Activated gamma-delta T cell treated with Interleukin-2 at 50 U/mL for 16 hours (primary cell): Measurements from ENCODE around the gene PTN.

ENCODE experiments used
- DNase-seq: peaks from one replicate; pipeline ENCODE4 v3.0.0-alpha.2; 2020

PTN gene, protein sequence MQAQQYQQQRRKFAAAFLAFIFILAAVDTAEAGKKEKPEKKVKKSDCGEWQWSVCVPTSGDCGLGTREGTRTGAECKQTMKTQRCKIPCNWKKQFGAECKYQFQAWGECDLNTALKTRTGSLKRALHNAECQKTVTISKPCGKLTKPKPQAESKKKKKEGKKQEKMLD

GRCh38 chr7:137343281-137343841, at the start of gene PTN:
TSS of gene PTN (minus strand) at chr7:137343733. CDS start at chr7:137254973, 88,760 bp downstream.
- DNase-seq: no peak

DNA sequence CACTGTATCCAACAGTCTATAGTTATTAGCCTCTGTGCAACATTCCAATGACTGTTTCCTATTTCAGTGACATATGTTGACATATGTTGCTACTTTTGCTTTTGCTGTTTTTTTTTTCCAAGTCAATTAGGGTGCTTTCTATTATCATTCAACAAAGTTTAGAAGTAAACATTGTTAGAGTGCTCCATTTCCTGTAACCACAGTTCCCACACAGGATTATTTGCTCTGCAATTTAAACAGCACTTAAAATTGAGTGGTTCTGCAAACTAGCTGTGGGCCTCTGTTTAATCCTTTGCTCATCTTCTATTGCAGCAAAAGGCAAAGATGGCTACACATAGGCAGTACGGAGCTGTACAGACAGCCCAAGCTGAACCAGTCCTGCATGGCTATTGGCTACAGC, 46.5 kb upstream of the PTN start:
- no peak for DNase-seq

GRCh38 chr7:137388916-137389315, 45.4 kb upstream of the PTN start:
- DNase-seq: no peak

DNA sequence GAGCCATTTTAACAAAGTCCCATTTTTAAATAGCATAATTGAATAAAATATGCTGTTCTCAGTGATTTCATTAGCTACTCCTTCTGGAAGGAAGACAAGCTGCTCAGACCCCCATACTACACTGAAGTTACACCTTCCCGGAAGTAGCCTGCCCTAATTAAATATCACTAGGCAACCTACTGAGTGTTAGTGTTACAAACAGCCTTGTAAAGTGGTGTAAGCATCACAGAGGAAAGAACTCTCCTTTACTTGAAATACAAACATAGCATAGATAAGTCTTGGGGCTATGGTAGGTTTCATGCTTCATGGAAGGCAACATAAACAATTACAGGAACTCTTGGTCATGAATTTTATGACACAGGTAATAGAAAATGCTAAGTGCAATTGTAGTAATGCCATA, 43.4 kb upstream of the PTN start:
- no peak for DNase-seq

DNA sequence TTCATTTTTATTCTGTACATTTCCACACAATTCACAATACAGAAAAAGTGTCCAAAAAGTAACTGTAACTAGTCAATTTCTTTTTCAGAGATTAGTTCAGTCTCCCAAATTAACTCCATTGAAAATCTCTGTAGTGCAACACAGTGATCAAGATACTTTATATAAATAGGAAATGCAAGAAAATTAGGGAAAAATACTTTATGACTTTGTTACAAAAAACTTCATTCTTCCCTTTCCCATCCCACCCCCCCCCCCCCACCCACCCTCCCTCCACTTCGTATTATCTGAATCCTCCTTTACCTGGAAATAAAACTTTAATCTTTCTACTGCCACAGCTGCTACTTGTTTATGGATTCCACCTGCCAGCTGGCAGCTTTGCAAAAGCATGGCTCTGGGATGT, 37.5 kb upstream of the PTN start:
- DNase-seq: no peak

DNA sequence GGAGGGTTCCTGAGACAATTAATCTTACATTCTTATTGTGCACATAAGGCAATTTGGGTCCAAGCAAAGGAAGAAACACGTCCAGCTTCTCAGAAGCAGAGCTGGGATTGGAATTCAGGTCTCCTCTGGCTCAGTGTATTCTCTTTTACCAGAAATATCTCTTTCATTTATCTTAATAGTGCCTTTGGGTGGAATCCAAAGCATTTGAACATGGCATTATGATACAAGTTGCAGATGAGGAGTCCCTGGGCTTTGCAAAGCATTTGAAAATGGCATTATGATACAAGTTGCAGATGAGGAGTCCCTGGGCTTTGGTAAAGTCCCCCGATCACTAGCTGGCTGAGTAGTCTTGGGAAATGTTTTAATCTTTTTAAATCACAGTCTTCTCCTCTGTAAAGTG, 30.0 kb upstream of the PTN start:
- DNase-seq: no peak

GRCh38 chr7:137371616-137372015, 28.1 kb upstream of the PTN start:
- DNase-seq: no peak

DNA sequence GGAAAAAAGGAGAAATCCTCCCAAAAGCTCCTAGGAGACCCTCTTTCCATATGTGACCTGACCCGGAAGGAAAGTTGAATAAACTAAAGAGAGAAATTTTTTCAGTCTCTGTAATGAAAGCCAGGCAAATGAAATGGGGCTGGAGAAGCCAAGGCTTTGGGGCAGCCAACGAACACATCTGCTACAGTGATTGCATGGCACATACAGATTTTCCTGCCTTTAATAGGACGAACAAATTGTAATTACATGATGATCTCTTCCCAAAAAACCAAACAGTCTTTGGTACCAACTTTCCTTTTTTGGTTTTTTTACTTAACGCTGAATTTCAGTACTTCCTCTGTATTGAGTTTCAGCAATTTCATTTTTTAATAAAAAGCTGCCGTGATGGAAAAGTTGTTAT, 23.5 kb upstream of the PTN start:
- DNase-seq: no peak

DNA sequence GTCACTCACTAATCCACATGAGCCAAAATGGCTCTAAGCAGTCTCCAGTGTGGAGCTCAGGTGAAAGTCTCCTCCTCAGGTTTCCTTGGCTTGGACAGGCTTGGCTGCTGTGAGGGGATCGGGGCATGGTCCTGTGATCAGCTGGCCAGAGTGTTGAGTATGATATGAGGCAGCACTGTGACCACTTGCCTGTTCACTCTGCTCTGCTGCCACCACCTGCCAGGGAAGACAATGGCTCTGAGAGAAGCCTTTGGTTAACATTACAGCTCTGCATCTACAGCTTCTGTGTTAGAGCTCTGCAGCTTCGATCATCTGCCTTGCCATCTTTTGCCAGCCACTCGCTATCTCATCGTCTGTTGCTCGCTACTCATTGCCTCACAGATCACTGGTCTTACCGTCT, 20.1 kb upstream of the PTN start:
- no peak for DNase-seq

DNA sequence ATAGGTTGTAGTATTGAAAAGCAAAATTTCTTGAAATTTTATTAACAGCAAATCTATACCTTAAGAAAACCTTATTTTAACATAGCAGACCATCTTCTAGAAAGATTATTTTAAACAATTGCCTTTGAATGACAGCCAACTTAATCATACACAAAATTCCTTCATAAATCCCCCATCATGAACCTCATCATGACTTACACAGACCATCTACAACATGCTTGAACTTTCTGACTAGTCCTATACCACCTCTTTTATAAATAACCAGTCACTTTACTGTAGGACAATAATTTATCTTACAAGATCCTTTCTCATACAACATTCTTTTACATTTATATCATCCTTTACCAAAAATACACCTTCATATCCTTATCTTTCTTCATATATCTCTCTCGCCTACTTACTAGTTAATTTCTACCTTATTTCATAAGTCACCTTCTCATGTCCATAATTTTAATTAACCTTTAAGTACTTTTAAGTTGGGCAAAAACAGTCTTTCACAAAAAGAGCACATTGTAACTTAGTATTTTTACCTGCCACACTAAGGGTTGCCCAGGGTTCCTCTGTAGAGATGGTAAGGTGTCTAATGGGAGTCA, 16.6 kb upstream of the PTN start:
- no peak for DNase-seq

DNA sequence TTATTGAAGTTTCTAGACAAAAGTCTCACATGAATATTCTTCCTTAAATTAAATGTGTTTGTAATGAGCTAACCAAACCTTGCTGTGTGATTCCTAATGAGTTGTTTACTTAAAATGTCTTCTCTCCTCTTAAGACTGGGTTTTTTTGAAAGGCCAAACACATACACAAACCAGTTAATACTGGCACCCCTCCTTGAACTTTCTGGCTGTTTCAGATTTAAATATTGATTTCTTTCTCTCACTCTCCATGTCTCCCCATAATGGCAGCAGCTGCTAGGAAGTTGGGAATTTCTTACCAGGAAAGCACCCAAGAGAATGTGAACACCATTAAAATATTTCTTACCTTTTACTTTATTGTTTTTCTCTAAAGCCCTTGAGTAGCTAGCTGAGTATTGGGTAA, 11.4 kb upstream of the PTN start:
- DNase-seq: no peak

DNA sequence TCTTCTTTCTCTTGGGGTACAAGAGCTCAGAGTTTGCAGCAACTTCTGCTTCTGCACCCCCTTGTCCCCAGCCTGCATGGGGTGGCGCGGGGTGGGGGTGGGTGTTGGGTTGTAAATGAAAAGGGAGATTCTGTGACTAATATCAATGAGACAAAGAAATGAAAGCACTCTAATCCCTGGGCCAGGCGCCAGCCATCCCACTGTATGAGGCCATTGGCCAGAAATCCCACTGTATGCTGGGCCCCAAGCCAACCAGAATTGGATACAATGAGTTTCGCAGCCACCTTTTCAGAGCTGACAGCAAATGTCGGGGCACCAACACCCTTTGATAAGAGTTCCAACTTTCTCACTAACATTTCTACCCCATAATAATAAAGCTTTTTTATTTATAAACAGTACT, 10.9 kb upstream of the PTN start:
- no peak for DNase-seq

DNA sequence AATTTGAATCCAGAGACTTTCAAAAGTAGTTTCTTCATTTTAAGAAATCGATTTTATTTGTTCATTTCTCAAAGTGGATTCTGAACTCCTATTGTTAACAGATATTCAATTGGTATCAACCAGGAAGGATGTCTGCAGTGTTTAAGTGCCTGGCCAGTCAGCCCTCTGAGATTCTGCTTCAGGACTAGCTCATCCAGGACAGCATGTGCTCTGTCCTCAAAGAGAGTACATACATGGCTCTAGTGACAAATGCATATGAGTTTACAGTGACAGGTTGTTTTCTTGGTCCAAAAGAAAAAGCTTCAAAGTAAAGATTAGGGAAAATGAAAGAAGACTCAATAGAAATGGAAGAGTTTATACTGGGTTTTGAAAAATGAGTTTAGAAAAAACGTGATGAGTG, 8.4 kb upstream of the PTN start:
- DNase-seq: no peak

DNA sequence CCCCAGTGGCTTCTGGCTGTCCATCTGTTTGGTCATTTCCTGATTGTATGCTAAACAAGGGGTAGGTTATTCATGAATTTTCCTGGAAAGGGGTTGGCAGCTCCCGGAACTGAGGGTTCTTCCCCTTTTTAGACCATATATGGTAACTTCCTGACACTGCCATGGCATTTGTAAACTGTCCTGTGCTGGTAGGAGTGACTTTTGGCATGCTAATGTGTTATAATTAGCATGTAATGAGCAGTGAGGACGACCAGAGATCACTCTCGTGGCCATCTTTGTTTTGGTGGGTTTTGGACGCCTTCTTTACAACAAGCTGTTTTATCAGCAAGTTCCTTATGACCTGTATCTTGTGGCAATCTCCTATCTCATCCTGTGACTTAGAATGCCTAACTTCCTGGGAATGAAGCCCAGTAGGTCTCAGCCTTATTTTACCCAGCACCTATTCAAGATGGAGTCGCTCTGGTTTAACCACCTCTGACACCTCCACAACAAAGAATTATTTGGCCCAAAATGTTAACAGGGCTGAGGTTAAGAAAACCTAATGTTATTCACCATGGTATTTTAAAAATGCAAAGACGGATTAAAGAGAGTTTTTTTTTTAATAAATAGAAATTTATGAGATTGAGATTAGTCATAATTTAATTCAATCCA, 2.4 kb upstream of the PTN start:
- DNase-seq: no peak

GRCh38 chr7:137342828-137343261, 688 bp downstream of the PTN start:
- DNase-seq: no peak

DNA sequence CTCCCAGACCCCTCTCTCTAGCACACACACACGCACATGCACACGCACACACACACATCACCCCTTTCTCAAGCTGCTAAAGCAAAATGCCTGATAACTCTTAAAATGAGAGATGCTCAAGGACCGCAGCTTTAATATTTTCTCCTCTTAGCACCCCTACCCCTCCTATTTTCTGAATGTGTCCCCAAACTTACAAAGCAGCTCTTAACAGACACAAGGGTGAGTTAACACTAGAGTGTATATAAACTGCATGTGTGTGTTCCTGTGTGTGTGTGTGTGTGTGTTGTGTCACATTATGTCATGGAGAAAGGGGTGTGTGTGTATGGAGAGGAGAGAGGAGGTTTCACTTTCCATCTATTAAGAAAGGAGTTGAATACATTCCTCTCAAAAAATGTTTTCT, 1.3 kb downstream of the PTN start:
- no peak for DNase-seq

DNA sequence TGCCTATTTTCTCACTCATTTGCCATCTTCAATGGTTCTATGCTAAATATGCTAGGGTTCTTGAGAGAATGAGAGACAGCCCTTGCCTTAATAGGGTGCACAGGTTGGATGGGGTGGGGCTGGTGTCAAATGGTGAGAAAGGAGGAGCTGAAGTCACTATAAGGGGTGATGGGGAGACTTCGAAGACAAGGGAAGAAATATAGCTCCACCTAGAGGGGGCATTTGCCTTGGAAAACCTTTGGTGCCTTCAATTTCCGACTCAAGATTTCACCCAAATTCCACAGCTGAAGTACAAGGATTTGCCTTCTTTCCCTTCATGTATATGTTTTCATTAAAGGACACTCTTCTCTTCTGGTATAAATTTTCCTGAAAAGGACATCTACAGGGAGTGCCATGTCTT, 5.6 kb downstream of the PTN start:
- no peak for DNase-seq

DNA sequence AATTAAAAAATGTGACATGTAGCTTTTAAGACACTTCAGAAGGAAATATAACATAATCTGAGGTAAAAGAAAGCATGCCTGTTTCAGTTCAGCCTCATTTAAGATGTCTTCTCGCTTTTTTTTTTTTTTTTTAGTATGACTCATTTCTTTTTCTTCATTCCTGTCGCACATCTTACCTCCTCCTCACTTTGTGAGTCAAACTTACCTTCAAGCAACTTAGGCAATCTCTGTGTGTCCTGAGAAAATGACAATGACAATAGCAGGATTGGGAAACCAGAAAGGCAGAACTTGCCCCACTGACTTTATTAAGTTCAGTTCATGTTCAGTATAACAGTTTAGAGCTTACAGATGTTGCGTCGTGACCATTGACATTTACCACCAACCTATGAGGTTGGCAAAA, 7.7 kb downstream of the PTN start:
- DNase-seq: no peak

- no peak for DNase-seq
Measured at GRCh38 chr7:137331378-137331777, 12.2 kb downstream of the PTN start.

DNA sequence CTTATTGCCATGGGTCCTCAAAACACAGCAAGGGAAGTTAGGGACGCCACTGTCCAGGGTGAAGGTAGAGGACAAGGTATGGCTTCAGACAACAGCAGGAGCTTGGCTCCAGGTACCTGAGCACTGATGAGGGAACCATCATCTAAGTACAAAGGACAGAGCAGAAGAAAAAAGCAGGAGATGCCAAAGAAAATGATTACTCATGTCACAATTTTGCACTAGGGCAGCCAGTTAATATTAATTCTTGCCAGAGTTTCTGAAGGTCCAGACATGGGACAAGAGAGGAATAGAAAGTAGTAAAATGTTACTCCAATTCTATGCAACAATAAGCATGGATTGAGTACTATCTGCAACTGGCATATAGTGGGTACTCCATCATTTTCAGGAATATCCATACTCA, 14.1 kb downstream of the PTN start:
- DNase-seq: no peak

DNA sequence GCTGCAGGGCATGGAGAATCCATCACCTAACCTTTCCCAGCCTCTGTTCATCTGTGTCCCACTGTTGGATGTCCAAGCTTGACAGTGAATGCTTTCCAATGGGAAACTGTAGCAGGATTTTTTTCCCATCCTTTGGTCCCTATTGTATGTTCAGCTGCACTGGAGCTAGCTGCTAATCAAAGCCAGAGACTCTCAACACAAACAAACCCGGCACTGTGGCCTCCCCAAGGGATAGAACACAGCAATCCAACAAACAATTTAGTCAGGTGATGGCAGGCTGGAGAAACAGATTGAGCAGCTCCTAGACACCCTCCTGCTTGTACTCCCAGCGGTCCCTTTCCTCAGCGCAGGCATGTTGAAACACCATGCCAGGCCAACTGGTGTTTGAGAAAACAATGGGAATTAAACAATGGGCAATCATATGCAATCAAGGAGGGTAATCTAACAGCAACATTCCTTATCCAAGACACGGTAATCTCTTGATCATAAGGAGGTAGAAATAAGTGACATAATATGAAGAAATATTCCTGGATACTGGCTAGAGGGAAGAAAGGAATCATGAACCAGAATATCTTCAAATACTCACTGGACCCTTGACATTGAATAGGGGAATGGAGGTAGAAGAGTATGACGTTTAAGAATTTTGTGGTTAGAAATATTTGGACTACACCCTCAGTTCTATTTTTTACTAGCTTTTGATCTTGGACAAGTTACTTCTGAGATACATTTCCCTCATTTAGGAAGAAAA, 15.0 kb downstream of the PTN start:
- no peak for DNase-seq

DNA sequence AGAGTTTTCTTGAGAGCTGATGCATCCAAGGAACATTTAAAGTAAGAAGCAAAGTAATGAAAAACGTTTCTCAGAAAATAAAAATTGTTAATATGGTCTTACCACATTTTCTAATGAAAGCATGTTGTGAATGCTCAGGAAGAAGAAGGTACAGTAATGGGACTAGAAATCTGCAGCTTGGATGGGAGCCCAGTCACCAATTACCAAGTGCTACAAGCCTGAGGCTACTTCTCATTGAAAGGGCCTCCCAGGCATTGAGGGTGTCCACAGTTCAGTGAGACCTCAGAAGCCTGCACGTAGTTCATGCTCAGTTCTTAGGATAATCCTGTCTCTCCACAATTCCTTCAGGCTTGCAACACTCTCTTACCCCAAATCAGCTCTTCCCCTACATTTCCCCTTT, 17.6 kb downstream of the PTN start:
- no peak for DNase-seq

- no peak for DNase-seq
Measured at GRCh38 chr7:137324796-137325696, 18.5 kb downstream of the PTN start.
